Measurements from ENCODE around the gene SKOR1. TPM values are rescaled to one million over a fixed set of nuclear protein-coding genes. Genes with fewer than 3 reads are reported as not detected.

The SKOR1 gene
- total RNA-seq, 1 donor from 2014 or later: under 0.01 TPM

DNA sequence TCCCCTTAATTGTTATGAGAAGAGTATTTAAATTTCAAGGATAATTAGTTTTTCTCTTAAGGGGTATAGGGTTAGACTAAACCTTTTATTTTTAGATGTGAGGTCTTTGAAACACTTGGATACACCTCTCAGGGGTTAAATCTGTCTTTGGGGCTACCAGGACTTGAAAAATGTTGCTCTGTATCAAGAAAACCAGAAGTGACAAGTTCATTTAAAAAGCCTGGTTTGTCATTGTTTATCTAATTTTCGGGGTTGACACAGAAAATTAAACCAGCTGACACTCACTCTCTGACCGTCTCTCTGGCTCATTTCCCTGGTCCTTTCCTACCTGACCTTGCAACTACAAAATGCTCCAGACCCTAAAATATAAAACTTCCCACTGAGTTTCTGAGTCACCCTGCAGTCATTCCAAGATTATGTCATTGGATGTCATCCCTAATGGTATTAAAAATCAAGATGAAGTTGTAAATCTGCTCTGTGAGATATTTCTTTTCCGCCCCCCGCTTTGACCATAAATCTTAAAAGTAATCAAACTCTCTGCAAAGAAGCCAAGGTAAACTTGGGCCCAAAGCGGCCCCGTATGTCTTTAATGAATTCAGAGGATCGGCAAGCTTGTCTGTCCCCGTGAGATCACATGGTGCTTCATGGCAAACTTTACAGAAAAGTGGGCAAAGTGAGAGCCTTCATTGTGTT is 32.9 kb upstream of the SKOR1 start:
- no peak overlapping the region for H3K27ac ChIP-seq (ENCODE audit: low read depth, low read length)
- peaks cover 0 to 2% (median 0%) of the 10 kb centered on the region in 3 donors for H3K9me3 ChIP-seq (ENCODE audit: control insufficient read depth in 3 of 3, low read length in 3 of 3)
- H3K27me3 ChIP-seq (ENCODE audit: control insufficient read depth in 3 of 3, insufficient read depth in 3 of 3, low read length in 3 of 3): no peaks in the 10 kb centered on the region
- H3K9ac ChIP-seq (ENCODE audit: low read depth in 1 of 3, low read length in 3 of 3): no peak overlapping the region
- peaks cover 0 to 2% (median 0%) of the 10 kb centered on the region in 3 donors for H3K36me3 ChIP-seq (ENCODE audit: control insufficient read depth in 3 of 3, insufficient read depth in 3 of 3, low read length in 3 of 3)
- H3K4me3 ChIP-seq (ENCODE audit: low read length in 3 of 3): no peak overlapping the region
- H3K4me1 ChIP-seq (ENCODE audit: control insufficient read depth in 3 of 3, insufficient read depth in 3 of 3, low read length in 3 of 3): peaks cover 0 to 2% (median 0%) of the 10 kb centered on the region in 3 donors

DNA sequence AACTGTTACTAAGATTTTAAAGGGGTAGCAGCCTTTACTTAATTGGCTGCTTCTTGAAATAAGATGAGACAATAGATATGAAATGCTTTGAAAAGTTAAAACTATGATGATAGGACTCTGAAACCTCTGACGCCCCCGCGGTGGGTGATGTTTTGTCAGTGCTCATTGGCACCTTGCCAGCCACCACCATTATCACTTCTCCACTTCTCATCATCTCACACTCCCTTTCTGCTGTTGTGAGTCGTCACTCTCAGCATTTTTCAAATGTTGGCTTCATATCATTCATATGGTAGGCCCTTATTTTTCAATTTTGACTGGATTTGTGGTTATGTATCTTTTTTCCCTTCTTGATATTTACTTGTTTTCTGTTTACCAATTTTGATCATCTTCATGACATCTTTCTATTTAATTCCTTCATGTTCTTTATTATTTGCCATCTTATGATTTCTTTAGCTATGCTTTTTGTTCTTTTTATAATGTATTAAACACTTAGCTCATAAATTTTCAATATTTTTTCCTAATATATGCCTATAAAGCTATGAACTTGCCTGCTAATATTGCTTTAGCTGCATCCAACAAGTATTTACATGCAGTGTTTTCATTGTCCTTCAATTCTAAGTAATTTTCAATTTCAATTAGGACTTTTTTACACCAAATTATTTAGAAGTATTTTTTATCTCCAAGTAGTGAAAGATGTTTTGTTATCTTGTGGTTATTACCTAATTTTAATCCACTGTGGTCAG is 30.3 kb upstream of the SKOR1 start:
- peaks cover 0 to 2% (median 0%) of the 10 kb centered on the region in 3 donors for H3K4me1 ChIP-seq (ENCODE audit: control insufficient read depth in 3 of 3, insufficient read depth in 3 of 3, low read length in 3 of 3)
- peaks cover 0 to 2% (median 0%) of the 10 kb centered on the region in 3 donors for H3K9me3 ChIP-seq (ENCODE audit: control insufficient read depth in 3 of 3, low read length in 3 of 3)
- no peaks in the 10 kb centered on the region for H3K27me3 ChIP-seq (ENCODE audit: control insufficient read depth in 3 of 3, insufficient read depth in 3 of 3, low read length in 3 of 3)
- H3K9ac ChIP-seq (ENCODE audit: low read depth in 1 of 3, low read length in 3 of 3): no peak overlapping the region
- H3K36me3 ChIP-seq (ENCODE audit: control insufficient read depth in 3 of 3, insufficient read depth in 3 of 3, low read length in 3 of 3): peaks cover 0 to 3% (median 2%) of the 10 kb centered on the region in 3 donors
- no peak overlapping the region for H3K4me3 ChIP-seq (ENCODE audit: low read length in 3 of 3)
- no peak overlapping the region for H3K27ac ChIP-seq (ENCODE audit: low read depth, low read length)

GRCh38 chr15:67796196-67797127 is 28.8 kb upstream of the SKOR1 start:
- Histone ChIP-seq H3K4me3 (ENCODE audit: low read length in 3 of 3) (no peak overlapping the region), H3K9me3 (ENCODE audit: control insufficient read depth in 3 of 3, low read length in 3 of 3) (peaks cover 0 to 2% (median 0%) of the 10 kb centered on the region in 3 donors), H3K4me1 (ENCODE audit: control insufficient read depth in 3 of 3, insufficient read depth in 3 of 3, low read length in 3 of 3) (peaks cover 0 to 2% (median 0%) of the 10 kb centered on the region in 3 donors), H3K27me3 (ENCODE audit: control insufficient read depth in 3 of 3, insufficient read depth in 3 of 3, low read length in 3 of 3) (no peaks in the 10 kb centered on the region), H3K27ac (ENCODE audit: low read depth, low read length) (no peak overlapping the region), H3K9ac (ENCODE audit: low read depth in 1 of 3, low read length in 3 of 3) (no peak overlapping the region), H3K36me3 (ENCODE audit: control insufficient read depth in 3 of 3, insufficient read depth in 3 of 3, low read length in 3 of 3) (peaks cover 0 to 5% (median 3%) of the 10 kb centered on the region in 3 donors)

GRCh38 chr15:67799801-67800205 is 25.5 kb upstream of the SKOR1 start:
- peaks cover 0 to 2% (median 0%) of the 10 kb centered on the region in 3 donors for H3K9me3 ChIP-seq (ENCODE audit: control insufficient read depth in 3 of 3, low read length in 3 of 3)
- no peaks in the 10 kb centered on the region for H3K27me3 ChIP-seq (ENCODE audit: control insufficient read depth in 3 of 3, insufficient read depth in 3 of 3, low read length in 3 of 3)
- no peak overlapping the region for H3K4me3 ChIP-seq (ENCODE audit: low read length in 3 of 3)
- H3K4me1 ChIP-seq (ENCODE audit: control insufficient read depth in 3 of 3, insufficient read depth in 3 of 3, low read length in 3 of 3): peaks cover 0 to 2% (median 0%) of the 10 kb centered on the region in 3 donors
- H3K9ac ChIP-seq (ENCODE audit: low read depth in 1 of 3, low read length in 3 of 3): no peak overlapping the region
- H3K36me3 ChIP-seq (ENCODE audit: control insufficient read depth in 3 of 3, insufficient read depth in 3 of 3, low read length in 3 of 3): peaks cover 0 to 8% (median 3%) of the 10 kb centered on the region in 3 donors
- H3K27ac ChIP-seq (ENCODE audit: low read depth, low read length): no peak overlapping the region

DNA sequence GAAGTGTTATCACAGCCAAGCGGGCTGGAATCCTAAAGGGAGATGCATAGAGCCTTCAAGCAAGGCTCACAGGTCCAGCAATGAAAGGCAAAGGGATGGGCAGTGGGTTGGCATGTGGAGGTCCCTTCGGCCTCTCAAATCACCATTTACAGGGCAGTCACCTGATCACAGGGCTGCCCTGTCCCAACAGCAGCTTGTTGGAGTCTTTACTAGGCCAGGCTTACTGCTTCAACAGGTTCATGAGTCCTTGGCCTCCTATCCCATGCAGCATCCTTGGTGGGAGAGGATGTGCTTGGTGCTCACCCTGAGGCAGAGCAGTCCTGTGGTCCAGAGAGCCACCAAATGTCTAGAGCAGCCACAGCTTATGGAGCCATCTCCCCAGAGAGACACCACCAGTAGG is 24.2 kb upstream of the SKOR1 start:
- peaks cover 0 to 2% (median 0%) of the 10 kb centered on the region in 3 donors for H3K4me1 ChIP-seq (ENCODE audit: control insufficient read depth in 3 of 3, insufficient read depth in 3 of 3, low read length in 3 of 3)

GRCh38 chr15:67801926-67802914 is 23.1 kb upstream of the SKOR1 start:
- Histone ChIP-seq H3K4me3 (ENCODE audit: low read length in 3 of 3) (no peak overlapping the region), H3K27ac (ENCODE audit: low read depth, low read length) (no peak overlapping the region), H3K27me3 (ENCODE audit: control insufficient read depth in 3 of 3, insufficient read depth in 3 of 3, low read length in 3 of 3) (no peaks in the 10 kb centered on the region), H3K9me3 (ENCODE audit: control insufficient read depth in 3 of 3, low read length in 3 of 3) (no peaks in the 10 kb centered on the region), H3K9ac (ENCODE audit: low read depth in 1 of 3, low read length in 3 of 3) (no peak overlapping the region), H3K4me1 (ENCODE audit: control insufficient read depth in 3 of 3, insufficient read depth in 3 of 3, low read length in 3 of 3) (no peaks in the 10 kb centered on the region), H3K36me3 (ENCODE audit: control insufficient read depth in 3 of 3, insufficient read depth in 3 of 3, low read length in 3 of 3) (peaks cover 0 to 8% (median 3%) of the 10 kb centered on the region in 3 donors)

More for the DNA sequence above, 24.2 kb upstream of the SKOR1 start:
- no peak overlapping the region for H3K4me3 ChIP-seq (ENCODE audit: low read length in 3 of 3)
- H3K9ac ChIP-seq (ENCODE audit: low read depth in 1 of 3, low read length in 3 of 3): no peak overlapping the region
- H3K36me3 ChIP-seq (ENCODE audit: control insufficient read depth in 3 of 3, insufficient read depth in 3 of 3, low read length in 3 of 3): peaks cover 0 to 8% (median 3%) of the 10 kb centered on the region in 3 donors
- H3K9me3 ChIP-seq (ENCODE audit: control insufficient read depth in 3 of 3, low read length in 3 of 3): no peaks in the 10 kb centered on the region
- H3K27me3 ChIP-seq (ENCODE audit: control insufficient read depth in 3 of 3, insufficient read depth in 3 of 3, low read length in 3 of 3): no peaks in the 10 kb centered on the region
- H3K27ac ChIP-seq (ENCODE audit: low read depth, low read length): no peak overlapping the region

- Histone ChIP-seq H3K36me3 (ENCODE audit: control insufficient read depth in 3 of 3, insufficient read depth in 3 of 3, low read length in 3 of 3) (peaks cover under 1 to 13% (median 2%) of the 10 kb centered on the region in 3 donors), H3K9me3 (ENCODE audit: control insufficient read depth in 3 of 3, low read length in 3 of 3) (no peaks in the 10 kb centered on the region), H3K27ac (ENCODE audit: low read depth, low read length) (no peak overlapping the region), H3K27me3 (ENCODE audit: control insufficient read depth in 3 of 3, insufficient read depth in 3 of 3, low read length in 3 of 3) (no peaks in the 10 kb centered on the region), H3K4me1 (ENCODE audit: control insufficient read depth in 3 of 3, insufficient read depth in 3 of 3, low read length in 3 of 3) (no peaks in the 10 kb centered on the region), H3K4me3 (ENCODE audit: low read length in 3 of 3) (no peak overlapping the region), H3K9ac (ENCODE audit: low read depth in 1 of 3, low read length in 3 of 3) (no peak overlapping the region)
Measured at GRCh38 chr15:67803299-67803698, 22.0 kb upstream of the SKOR1 start.

DNA sequence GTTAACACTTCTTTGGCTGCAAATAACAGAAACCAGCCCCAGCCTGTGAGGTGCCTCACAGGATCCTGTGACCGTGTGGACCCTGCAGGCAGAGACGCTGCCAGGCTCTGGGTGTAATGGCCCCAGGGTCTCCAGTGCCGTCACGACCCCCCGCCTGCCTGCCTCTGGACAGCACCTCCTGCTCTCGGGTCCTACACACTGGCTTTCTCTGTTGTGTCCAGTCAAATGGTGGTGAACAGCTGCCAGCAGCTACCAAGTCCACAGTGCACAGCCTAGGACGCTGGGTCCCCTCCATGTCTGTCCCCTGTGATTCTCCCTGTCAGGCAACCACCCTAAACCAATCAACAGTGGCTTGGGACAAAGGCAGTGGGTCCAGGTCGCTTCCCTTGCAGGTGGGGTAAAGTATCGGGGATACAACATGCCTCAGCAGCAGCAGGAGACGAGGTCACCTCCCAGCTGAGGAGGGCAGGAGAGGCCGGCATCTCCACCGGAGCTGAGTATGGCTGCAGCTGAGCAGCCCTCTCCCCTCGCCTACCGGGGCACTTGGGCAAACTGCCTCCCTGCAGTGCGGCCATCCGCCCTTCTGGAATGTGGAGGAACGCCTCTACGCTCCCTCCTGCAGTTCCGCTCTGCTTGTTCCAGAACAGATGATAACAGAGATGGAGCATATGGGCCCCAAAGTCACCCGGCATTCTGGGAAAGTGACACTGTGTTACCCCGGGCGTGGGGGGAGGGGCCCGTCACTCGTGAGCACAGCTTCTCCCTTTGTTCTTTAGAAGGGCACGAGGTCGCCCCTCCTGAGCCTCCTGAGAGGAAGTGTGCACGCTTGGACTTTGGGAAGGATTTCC is 21.1 kb upstream of the SKOR1 start:
- H3K4me3 ChIP-seq (ENCODE audit: low read length in 3 of 3): no peak overlapping the region
- H3K9ac ChIP-seq (ENCODE audit: low read depth in 1 of 3, low read length in 3 of 3): no peak overlapping the region
- H3K27me3 ChIP-seq (ENCODE audit: control insufficient read depth in 3 of 3, insufficient read depth in 3 of 3, low read length in 3 of 3): no peaks in the 10 kb centered on the region
- no peak overlapping the region for H3K27ac ChIP-seq (ENCODE audit: low read depth, low read length)
- no peaks in the 10 kb centered on the region for H3K9me3 ChIP-seq (ENCODE audit: control insufficient read depth in 3 of 3, low read length in 3 of 3)
- H3K36me3 ChIP-seq (ENCODE audit: control insufficient read depth in 3 of 3, insufficient read depth in 3 of 3, low read length in 3 of 3): peaks cover 0 to 13% (median 2%) of the 10 kb centered on the region in 3 donors
- H3K4me1 ChIP-seq (ENCODE audit: control insufficient read depth in 3 of 3, insufficient read depth in 3 of 3, low read length in 3 of 3): no peaks in the 10 kb centered on the region

Measured in skeletal muscle tissue (tissue), 4 donors.